GM03348 (cell line): ENCODE data around the gene SDHAF1.
A peak's percentile ranks its signal among the peaks of the same experiment; 100 is the strongest.
"Not testable (repeated sequence)": the region's sequence is repeated elsewhere in the genome, so short reads cannot be mapped to it uniquely, and the experiment has no call there.

Source experiments
- DNase-seq: peaks from one replicate; pipeline ENCODE4 v3.0.0; 2012; ENCODE audit warnings: low spot score

The SDHAF1 gene

GRCh38 chr19:35995048-35995993, at the start of gene SDHAF1:
TSS of gene SDHAF1 (plus strand) at chr19:35995188. CDS start at chr19:35995275, 87 bp downstream.
- peak; percentile 97 for DNase-seq

GRCh38 chr19:35946203-35946602, 48.8 kb upstream of the SDHAF1 start:
- DNase-seq: no peak

- no peak for DNase-seq
These were observed 45.9 kb upstream of the SDHAF1 start for GRCh38 chr19:35949131-35949530.

- no peak for DNase-seq
These were observed 38.9 kb upstream of the SDHAF1 start for GRCh38 chr19:35955881-35956634.

- DNase-seq: not testable (repeated sequence)
These were observed 37.6 kb upstream of the SDHAF1 start for GRCh38 chr19:35957411-35957810.

- DNase-seq: no peak
These were observed 36.3 kb upstream of the SDHAF1 start for GRCh38 chr19:35958660-35959039.

GRCh38 chr19:35959040-35959967, 35.7 kb upstream of the SDHAF1 start:
- peak; percentile 64 for DNase-seq

GRCh38 chr19:35959968-35960320, 35.0 kb upstream of the SDHAF1 start:
- no peak for DNase-seq

GRCh38 chr19:35960432-35960972, 34.5 kb upstream of the SDHAF1 start:
- DNase-seq: no peak

GRCh38 chr19:35963514-35963913, 31.5 kb upstream of the SDHAF1 start:
- peak; percentile 65 for DNase-seq

GRCh38 chr19:35966771-35967170, 28.2 kb upstream of the SDHAF1 start:
- no peak for DNase-seq

GRCh38 chr19:35973487-35973886, 21.5 kb upstream of the SDHAF1 start:
- DNase-seq: no peak

- peak; percentile 56 for DNase-seq
These were observed 19.3 kb upstream of the SDHAF1 start for GRCh38 chr19:35975608-35976214.

GRCh38 chr19:35977446-35978222, 17.4 kb upstream of the SDHAF1 start:
- no peak for DNase-seq

- DNase-seq: no peak
These were observed 16.7 kb upstream of the SDHAF1 start for GRCh38 chr19:35978271-35978670.

GRCh38 chr19:35978832-35979365, 16.1 kb upstream of the SDHAF1 start:
- no peak for DNase-seq

- DNase-seq: not testable (repeated sequence)
These were observed 14.0 kb upstream of the SDHAF1 start for GRCh38 chr19:35980997-35981396.

GRCh38 chr19:35983177-35983576, 11.8 kb upstream of the SDHAF1 start:
- no peak for DNase-seq

- no peak for DNase-seq
These were observed 8.9 kb upstream of the SDHAF1 start for GRCh38 chr19:35986111-35986510.
